ENCODE results near the gene RAP1GAP.

- no peak for TF ChIP-seq EZH2 (IDR thresholded peaks at IDR 0.05; ENCODE audit: insufficient read depth, poor library complexity, severe bottlenecking)
- TF ChIP-seq EZH2phosphoT487 (IDR thresholded peaks at IDR 0.05; ENCODE audit: insufficient read depth, low read depth), result no peak
Observed at GRCh38 chr1:21605012-21605715, 64.0 kb downstream of the RAP1GAP start.
